Omental fat pad (tissue), 4 donors: ENCODE measurements around the gene AHCY. TPM values are rescaled to one million over a fixed set of nuclear protein-coding genes. Genes with fewer than 3 reads are reported as not detected.
"Not testable (repeated sequence)": the region's sequence is repeated elsewhere in the genome, so short reads cannot be mapped to it uniquely, and the experiment has no call there.

Source experiments
- ATAC-seq: fragments of 150-250 bp; one replicate; pipeline ENCODE4 v1.9.1; 2016; ENCODE audit warnings: mild to moderate bottlenecking, moderate library complexity; ENCODE audit not compliant: low FRiP score
- DNase-seq: peaks from one replicate; pipeline ENCODE4 v3.0.0-alpha.2; 2019; ENCODE audit warnings: low spot score
- CTCF ChIP-seq, 3 donors: fragments of 450-650 bp; IDR thresholded peaks; one replicate each; pipeline ENCODE4 v1.5.1; 2016 to 2017; ENCODE audit warnings: antibody characterized with exemption in 3 of 3, mild to moderate bottlenecking in 3 of 3, moderate library complexity in 2 of 3
- total RNA-seq, 4 donors: library from RNA; depleted of rRNA; stranded (reverse); fragments of >200 nt; gene quantifications; one replicate each; pipeline ENCODE4 v1.1.0, GENCODE V29; 2016

AHCY gene
- total RNA-seq, 4 donors from 2014 or later, result 61.9 to 83.1 (median 72.6) TPM

- no peak for ATAC-seq
- TF ChIP-seq CTCF (IDR thresholded peaks at IDR 0.05), result no peak
- no peak for DNase-seq
Observed at GRCh38 chr20:34293589-34293988, 9.6 kb downstream of the AHCY start.

GRCh38 chr20:34293119-34293518, 10.0 kb downstream of the AHCY start:
- no peak for TF ChIP-seq CTCF (IDR thresholded peaks at IDR 0.05)
- no peak for ATAC-seq
- no peak for DNase-seq

GRCh38 chr20:34292496-34292895, 10.7 kb downstream of the AHCY start:
- ATAC-seq (no peak), DNase-seq (no peak)
- TF ChIP-seq CTCF (IDR thresholded peaks at IDR 0.05), result no peak

- no peak for TF ChIP-seq CTCF (IDR thresholded peaks at IDR 0.05)
- ATAC-seq (no peak), DNase-seq (no peak)
Observed at GRCh38 chr20:34290471-34290870, 12.7 kb downstream of the AHCY start.

GRCh38 chr20:34287500-34287899, 15.7 kb downstream of the AHCY start:
- not testable (repeated sequence) for DNase-seq, ATAC-seq

GRCh38 chr20:34285450-34285849, 17.7 kb downstream of the AHCY start:
- ATAC-seq (no peak), DNase-seq (no peak)
- no peak for TF ChIP-seq CTCF (IDR thresholded peaks at IDR 0.05)

GRCh38 chr20:34283844-34284243, 19.3 kb downstream of the AHCY start:
- TF ChIP-seq CTCF (IDR thresholded peaks at IDR 0.05), result no peak
- no peak for ATAC-seq
- no peak for DNase-seq

GRCh38 chr20:34282041-34282440, 21.1 kb downstream of the AHCY start:
- ATAC-seq (no peak), DNase-seq (no peak)
- TF ChIP-seq CTCF (IDR thresholded peaks at IDR 0.05), result no peak
